Endodermal cell (in vitro differentiated cells): Measurements from ENCODE around the gene HJURP. TPM values are rescaled to one million over a fixed set of nuclear protein-coding genes. Genes with fewer than 3 reads are reported as not detected.

Experiments
- DNase-seq: peaks from one replicate; pipeline ENCODE4 v3.0.0-alpha.2; 2017
- H3K27ac ChIP-seq: 2 replicates; pipeline ENCODE4 v1.5.1; 2013; ENCODE audit warnings: mild to moderate bottlenecking, low read depth, low read length, moderate library complexity
- H3K27me3 ChIP-seq: 2 replicates; pipeline ENCODE4 v1.6.1; 2013; ENCODE audit warnings: mild to moderate bottlenecking, low read length, moderate library complexity; ENCODE audit not compliant: insufficient read depth, control insufficient read depth, poor library complexity, severe bottlenecking
- H3K36me3 ChIP-seq: 2 replicates; pipeline ENCODE4 v1.7.0; 2013; ENCODE audit warnings: mild to moderate bottlenecking, low read length, moderate library complexity; ENCODE audit not compliant: control insufficient read depth, insufficient read depth
- H3K4me1 ChIP-seq: one replicate; pipeline ENCODE4 v1.7.0; 2013; ENCODE audit warnings: low read length; ENCODE audit not compliant: control insufficient read depth, insufficient read depth
- H3K4me3 ChIP-seq: 2 replicates; pipeline ENCODE4 v1.5.1; 2013; ENCODE audit warnings: mild to moderate bottlenecking, low read length, moderate library complexity
- H3K9ac ChIP-seq: 2 replicates; pipeline ENCODE4 v1.6.1; 2013; ENCODE audit warnings: mild to moderate bottlenecking, low read length, moderate library complexity; ENCODE audit not compliant: poor library complexity, severe bottlenecking; ENCODE audit errors: extremely low read depth
- H3K9me3 ChIP-seq: 2 replicates; pipeline ENCODE4 v1.6.1; 2013; ENCODE audit warnings: mild to moderate bottlenecking, low read length, moderate library complexity; ENCODE audit not compliant: control insufficient read depth
- H3K27ac Mint-ChIP-seq: 2 replicates; pipeline ENCODE4 v1.8.0; 2020; ENCODE audit warnings: mixed read lengths
- H3K27me3 Mint-ChIP-seq: 2 replicates; pipeline ENCODE4 v1.8.0; 2021; ENCODE audit warnings: mild to moderate bottlenecking, mixed read lengths; ENCODE audit not compliant: insufficient read depth
- H3K36me3 Mint-ChIP-seq: 2 replicates; pipeline ENCODE4 v1.8.0; 2020; ENCODE audit warnings: low read depth, mixed read lengths
- H3K4me1 Mint-ChIP-seq: 2 replicates; pipeline ENCODE4 v1.8.0; 2020; ENCODE audit warnings: mixed read lengths
- H3K4me3 Mint-ChIP-seq: 2 replicates; pipeline ENCODE4 v1.8.0; 2020; ENCODE audit warnings: mild to moderate bottlenecking, moderate library complexity, mixed read lengths
- H3K9me3 Mint-ChIP-seq: 2 replicates; pipeline ENCODE4 v1.8.0; 2020; ENCODE audit warnings: mild to moderate bottlenecking, mixed read lengths
- WGBS, 2 experiments: methylation state at CpG; one replicate each; pipeline versions ENCODE4 v1.1.5 to v1.1.7; 2013; ENCODE audit warnings: missing lambda C conversion rate in 2 of 2, mixed read lengths in 1 of 2; ENCODE audit not compliant: insufficient coverage in 1 of 2, insufficient read length in 1 of 2; 5-methylcytosine and 5-hydroxymethylcytosine counted together
- total RNA-seq, 2 donors: library from RNA; stranded (reverse); fragmentation: NEBNext Ultra II Directional in 1 of 2; extraction: Animal tissue kit (Norgen Biotek cat#: 25700) in 1 of 2; gene quantifications; 2 replicates in 1 of 2; 3 replicates in 1 of 2; pipeline ENCODE4 v1.2.1, GENCODE V29; 2021
- TF ChIP-seq, protein P1 (sequence below): fragments of 200-600 bp; sonication (generic); conservative IDR thresholded peaks from 2 replicates; pipeline ENCODE4 v1.5.0; 2021; ENCODE audit warnings: antibody characterized with exemption, mild to moderate bottlenecking

HJURP gene
- total RNA-seq, 2 donors from 2014 or later = 39.4 to 78.9 TPM

DNA sequence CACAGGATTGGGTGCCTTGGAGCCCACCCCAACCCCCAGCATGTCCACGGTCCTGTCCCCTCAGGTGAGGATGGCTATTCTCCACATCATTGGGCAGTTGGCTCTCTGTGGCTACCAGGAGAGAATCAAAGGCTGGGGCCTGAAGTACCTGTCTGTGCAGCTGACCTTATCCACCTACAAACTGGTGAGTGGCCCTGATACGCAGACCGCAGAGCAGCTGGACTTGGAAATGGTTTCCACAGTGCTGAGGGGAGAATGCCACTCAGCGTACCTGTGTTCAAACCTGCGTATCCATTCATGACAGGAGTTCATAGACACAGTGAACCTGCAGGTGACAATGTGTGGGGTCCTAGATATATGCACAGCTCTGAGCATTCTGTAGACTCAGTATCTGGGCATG is 54.6 kb downstream of the HJURP start:
- Mint-ChIP-seq H3K27me3 (peaks cover 14% of the 10 kb centered on the region), H3K4me1 (no peaks in the 10 kb centered on the region), H3K9me3 (peaks cover 3% of the 10 kb centered on the region), H3K27ac (no peak overlapping the region), H3K4me3 (no peak overlapping the region), H3K36me3 (no peaks in the 10 kb centered on the region)
- Histone ChIP-seq H3K9me3 (no peaks in the 10 kb centered on the region), H3K9ac (no peak overlapping the region), H3K4me1 (no peaks in the 10 kb centered on the region), H3K36me3 (no peaks in the 10 kb centered on the region), H3K27ac (no peak overlapping the region), H3K27me3 (no peaks in the 10 kb centered on the region), H3K4me3 (no peak overlapping the region)
- DNase-seq = peak; percentile 10
- TF ChIP-seq, protein P1, sequence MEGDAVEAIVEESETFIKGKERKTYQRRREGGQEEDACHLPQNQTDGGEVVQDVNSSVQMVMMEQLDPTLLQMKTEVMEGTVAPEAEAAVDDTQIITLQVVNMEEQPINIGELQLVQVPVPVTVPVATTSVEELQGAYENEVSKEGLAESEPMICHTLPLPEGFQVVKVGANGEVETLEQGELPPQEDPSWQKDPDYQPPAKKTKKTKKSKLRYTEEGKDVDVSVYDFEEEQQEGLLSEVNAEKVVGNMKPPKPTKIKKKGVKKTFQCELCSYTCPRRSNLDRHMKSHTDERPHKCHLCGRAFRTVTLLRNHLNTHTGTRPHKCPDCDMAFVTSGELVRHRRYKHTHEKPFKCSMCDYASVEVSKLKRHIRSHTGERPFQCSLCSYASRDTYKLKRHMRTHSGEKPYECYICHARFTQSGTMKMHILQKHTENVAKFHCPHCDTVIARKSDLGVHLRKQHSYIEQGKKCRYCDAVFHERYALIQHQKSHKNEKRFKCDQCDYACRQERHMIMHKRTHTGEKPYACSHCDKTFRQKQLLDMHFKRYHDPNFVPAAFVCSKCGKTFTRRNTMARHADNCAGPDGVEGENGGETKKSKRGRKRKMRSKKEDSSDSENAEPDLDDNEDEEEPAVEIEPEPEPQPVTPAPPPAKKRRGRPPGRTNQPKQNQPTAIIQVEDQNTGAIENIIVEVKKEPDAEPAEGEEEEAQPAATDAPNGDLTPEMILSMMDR = no peak
- whole genome bisulfite sequencing, 2 experiments = 42 to 71% methylated on average over 2 to 5 of the region's 5 CpGs

DNA sequence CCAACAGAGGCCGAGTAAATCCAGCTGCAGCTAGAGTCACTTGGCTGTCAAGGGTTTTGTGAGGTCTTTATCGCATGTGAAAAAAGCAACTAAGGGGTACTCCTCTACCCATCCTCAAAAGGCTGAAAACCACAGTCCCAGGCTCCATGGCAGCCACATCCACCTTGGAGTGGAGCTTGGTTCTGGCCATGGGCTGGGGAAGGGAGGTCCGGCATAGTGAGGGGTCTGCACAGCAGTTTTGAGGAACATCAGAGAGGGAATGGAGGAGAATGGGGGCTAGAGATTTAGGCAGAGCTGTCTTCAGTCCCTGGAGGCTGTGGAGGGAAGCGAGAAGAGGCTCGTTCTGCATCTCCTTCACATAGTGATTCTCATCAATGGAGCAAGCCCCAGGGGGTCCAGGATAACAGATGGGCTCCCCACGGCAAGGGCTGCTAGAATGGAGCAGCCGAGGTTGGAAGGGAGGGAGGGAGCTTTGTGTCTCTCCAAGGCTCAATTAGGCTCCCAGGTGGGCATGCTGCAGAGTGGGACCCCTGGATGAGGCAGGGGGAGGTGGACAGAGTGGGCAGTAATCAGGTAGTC is 55.2 kb downstream of the HJURP start:
- no peaks in the 10 kb centered on the region for H3K36me3 ChIP-seq
- H3K4me3 ChIP-seq = no peak overlapping the region
- Mint-ChIP-seq H3K36me3 (no peaks in the 10 kb centered on the region), H3K27ac (no peak overlapping the region), H3K4me1 (no peaks in the 10 kb centered on the region), H3K4me3 (no peak overlapping the region), H3K27me3 (peaks cover 11% of the 10 kb centered on the region), H3K9me3 (peaks cover 3% of the 10 kb centered on the region)
- H3K9ac ChIP-seq = no peak overlapping the region
- WGBS, 2 experiments = 69 to 92% methylated on average over 2 to 7 of the region's 7 CpGs
- peak; percentile 69 for DNase-seq
- no peaks in the 10 kb centered on the region for H3K4me1 ChIP-seq
- no peaks in the 10 kb centered on the region for H3K9me3 ChIP-seq
- H3K27me3 ChIP-seq = no peaks in the 10 kb centered on the region
- H3K27ac ChIP-seq = no peak overlapping the region
- TF ChIP-seq, protein P1 = no peak

DNA sequence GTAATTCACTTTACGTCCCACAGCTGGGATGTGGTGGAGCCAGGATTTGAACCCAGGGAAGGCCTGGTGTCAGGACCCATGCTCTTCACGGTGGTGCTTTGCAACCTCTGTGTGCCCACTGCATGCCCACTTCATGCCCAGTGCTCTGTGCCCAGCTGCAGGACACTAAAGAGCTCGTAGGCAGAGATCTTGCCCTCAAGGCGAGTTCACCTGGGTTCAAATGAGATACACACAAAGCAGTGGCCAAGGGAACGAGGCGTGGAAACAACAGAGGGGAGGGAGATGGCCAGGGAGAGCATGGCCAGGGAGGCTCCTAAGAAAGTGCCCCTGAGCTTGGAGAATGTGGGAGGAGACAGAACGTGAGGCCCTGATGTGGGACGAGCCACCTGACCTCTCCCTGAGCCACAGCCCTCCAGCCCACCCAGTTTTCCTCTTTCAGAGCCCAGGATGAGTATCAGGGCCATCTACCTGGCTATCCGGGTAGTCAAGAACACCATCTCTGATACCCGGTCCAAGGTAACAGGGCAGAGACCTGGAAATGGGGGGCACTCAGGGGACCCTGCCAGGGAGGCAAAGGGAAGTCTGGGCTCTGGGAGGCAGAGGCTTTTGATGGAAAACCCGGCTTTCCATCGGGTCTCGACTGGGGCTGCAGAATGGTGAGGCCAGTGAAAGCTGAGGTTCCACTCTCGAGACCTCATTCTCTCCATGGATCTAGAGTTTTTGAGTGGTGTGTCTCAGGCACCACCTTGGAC is 55.8 kb downstream of the HJURP start:
- H3K36me3 Mint-ChIP-seq = no peaks in the 10 kb centered on the region
- H3K9me3 Mint-ChIP-seq = peaks cover 3% of the 10 kb centered on the region
- TF ChIP-seq, protein P1 = no peak
- H3K27ac ChIP-seq = no peak overlapping the region
- peaks cover 11% of the 10 kb centered on the region for H3K27me3 Mint-ChIP-seq
- peak; percentile 23 for DNase-seq
- H3K9ac ChIP-seq = no peak overlapping the region
- no peaks in the 10 kb centered on the region for H3K4me1 ChIP-seq
- H3K36me3 ChIP-seq = no peaks in the 10 kb centered on the region
- 87 to 91% methylated on average over 10 to 14 of the region's 14 CpGs for WGBS, 2 experiments
- no peaks in the 10 kb centered on the region for H3K9me3 ChIP-seq
- H3K4me3 Mint-ChIP-seq = no peak overlapping the region
- no peaks in the 10 kb centered on the region for H3K4me1 Mint-ChIP-seq
- H3K4me3 ChIP-seq = no peak overlapping the region
- no peaks in the 10 kb centered on the region for H3K27me3 ChIP-seq
- H3K27ac Mint-ChIP-seq = no peak overlapping the region
